Ascending aorta (tissue), 2 donors: ENCODE measurements around the gene GADD45G. TPM values are rescaled to one million over a fixed set of nuclear protein-coding genes. Genes with fewer than 3 reads are reported as not detected.

ENCODE experiments used
- DNase-seq, 2 donors: peaks; one replicate each; pipeline ENCODE4 v3.0.0-alpha.2; 2019; ENCODE audit warnings: low spot score in 2 of 2
- H3K27ac ChIP-seq, 2 donors: fragments of 200-600 bp; sonication (generic); one replicate each; pipeline ENCODE4 v1.5.1; 2016 to 2017; ENCODE audit warnings: mild to moderate bottlenecking in 1 of 2
- H3K27me3 ChIP-seq: fragments of 200-600 bp; sonication (generic); one replicate; pipeline ENCODE4 v1.5.1; 2017
- H3K36me3 ChIP-seq, 2 donors: fragments of 200-600 bp; sonication (generic); one replicate each; pipeline ENCODE4 v1.5.1; 2016
- H3K4me1 ChIP-seq, 2 donors: fragments of 200-600 bp; sonication (generic); one replicate each; pipeline ENCODE4 v1.5.1; 2016 to 2017; ENCODE audit warnings: mild to moderate bottlenecking in 1 of 2
- H3K4me3 ChIP-seq, 2 donors: fragments of 200-600 bp; sonication (generic); one replicate each; pipeline ENCODE4 v1.5.1; 2016 to 2017; ENCODE audit warnings: mild to moderate bottlenecking in 1 of 2
- H3K9me3 ChIP-seq, 2 donors: fragments of 200-600 bp; sonication (generic); one replicate each; pipeline ENCODE4 v1.5.1; 2016
- CTCF ChIP-seq, 3 experiments: fragments of 200-600 bp in 2 of 3; fragments of 450-650 bp in 1 of 3; sonication (generic) in 2 of 3; IDR thresholded peaks; one replicate each; pipeline ENCODE4 v1.5.1; 2016 to 2019; ENCODE audit warnings: antibody characterized with exemption in 3 of 3, mild to moderate bottlenecking in 1 of 3, moderate library complexity in 1 of 3
- intact Hi-C: fragments of 100-400 bp; cut with DNase I; formaldehyde crosslinking; loops from one replicate; pipeline ENCODE4 v1.15.1; 2023
- total RNA-seq: library from RNA; depleted of rRNA; stranded (reverse); fragments of >200 nt; gene quantifications from one replicate; pipeline ENCODE4 v1.1.0, GENCODE V29; 2016

GADD45G gene
- total RNA-seq, 1 donor from 2014 or later: 4.6 TPM

- DNase-seq: no peak
- TF ChIP-seq CTCF (IDR thresholded peaks at IDR 0.05): no peak
- Histone ChIP-seq H3K4me3 (no peak overlapping the region), H3K9me3 (no peaks in the 10 kb centered on the region), H3K4me1 (no peaks in the 10 kb centered on the region), H3K36me3 (no peaks in the 10 kb centered on the region), H3K27ac (no peak overlapping the region), H3K27me3 (no peaks in the 10 kb centered on the region)
- intact Hi-C loops: no loop called here
Observed at GRCh38 chr9:89623925-89624420, 19.2 kb downstream of the GADD45G start.

- no peak for TF ChIP-seq CTCF (IDR thresholded peaks at IDR 0.05)
- no peak for DNase-seq
- H3K36me3 ChIP-seq: no peaks in the 10 kb centered on the region
- intact Hi-C loops: no loop called here
- H3K9me3 ChIP-seq: no peaks in the 10 kb centered on the region
- no peak overlapping the region for H3K4me3 ChIP-seq
- no peaks in the 10 kb centered on the region for H3K27me3 ChIP-seq
- no peak overlapping the region for H3K27ac ChIP-seq
- H3K4me1 ChIP-seq: no peaks in the 10 kb centered on the region
Observed at GRCh38 chr9:89625721-89626687, 21.2 kb downstream of the GADD45G start.

- TF ChIP-seq CTCF (IDR thresholded peaks at IDR 0.05): no peak
- Histone ChIP-seq H3K36me3 (no peaks in the 10 kb centered on the region), H3K4me1 (no peaks in the 10 kb centered on the region), H3K27me3 (no peaks in the 10 kb centered on the region), H3K9me3 (no peaks in the 10 kb centered on the region), H3K27ac (no peak overlapping the region), H3K4me3 (no peak overlapping the region)
- DNase-seq: no peak
- intact Hi-C loops: no loop called here
Observed at GRCh38 chr9:89626741-89627265, 22.0 kb downstream of the GADD45G start.

GRCh38 chr9:89628601-89629000 is 23.8 kb downstream of the GADD45G start:
- no peak overlapping the region for H3K4me3 ChIP-seq
- intact Hi-C loops: no loop called here
- no peaks in the 10 kb centered on the region for H3K9me3 ChIP-seq
- H3K36me3 ChIP-seq: no peaks in the 10 kb centered on the region
- no peaks in the 10 kb centered on the region for H3K27me3 ChIP-seq
- TF ChIP-seq CTCF (IDR thresholded peaks at IDR 0.05): no peak
- H3K27ac ChIP-seq: no peak overlapping the region
- no peak for DNase-seq
- no peaks in the 10 kb centered on the region for H3K4me1 ChIP-seq

- Histone ChIP-seq H3K27me3 (no peaks in the 10 kb centered on the region), H3K4me1 (no peaks in the 10 kb centered on the region), H3K4me3 (no peak overlapping the region), H3K9me3 (no peaks in the 10 kb centered on the region), H3K27ac (no peak overlapping the region), H3K36me3 (no peaks in the 10 kb centered on the region)
- no peak for DNase-seq
- intact Hi-C loops: no loop called here
- TF ChIP-seq CTCF (IDR thresholded peaks at IDR 0.05): no peak
Observed at GRCh38 chr9:89629081-89629976, 24.5 kb downstream of the GADD45G start.
